Mesenchymal stem cell (in vitro differentiated cells and primary cell): ENCODE data around the gene VSX2.

Experiments
- DNase-seq: peaks from one replicate; pipeline ENCODE4 v3.0.0-alpha.2; 2013
- H2AFZ ChIP-seq: one replicate; pipeline ENCODE4 v1.6.1; 2013; ENCODE audit warnings: low read depth, mild to moderate bottlenecking, control low read depth, inconsistent platforms, low read length, moderate library complexity
- H2AK5ac ChIP-seq: 2 replicates; pipeline ENCODE4 v1.6.1; 2013; ENCODE audit warnings: low read length, moderate library complexity, mild to moderate bottlenecking, inconsistent platforms; ENCODE audit not compliant: severe bottlenecking
- H2BK120ac ChIP-seq: one replicate; pipeline ENCODE4 v1.6.1; 2013; ENCODE audit warnings: low read depth, mild to moderate bottlenecking, inconsistent platforms, low read length, moderate library complexity
- H2BK12ac ChIP-seq, 2 experiments: one replicate each; pipeline ENCODE4 v1.6.1; 2013; ENCODE audit warnings: inconsistent platforms in 2 of 2, low read length in 2 of 2, mild to moderate bottlenecking in 2 of 2, moderate library complexity in 2 of 2, control low read depth in 1 of 2
- H2BK15ac ChIP-seq: one replicate; pipeline ENCODE4 v1.6.1; 2013; ENCODE audit warnings: mild to moderate bottlenecking, low read depth, inconsistent platforms; ENCODE audit not compliant: poor library complexity, severe bottlenecking
- H2BK5ac ChIP-seq: 2 replicates; pipeline ENCODE4 v1.6.1; 2013; ENCODE audit warnings: low read depth, mild to moderate bottlenecking, low read length, control low read depth, inconsistent platforms; ENCODE audit not compliant: poor library complexity, severe bottlenecking
- H3K14ac ChIP-seq, 2 experiments: one replicate each; pipeline ENCODE4 v1.6.1; 2013; ENCODE audit warnings: inconsistent platforms in 2 of 2, low read length in 2 of 2, control low read depth in 1 of 2, mild to moderate bottlenecking in 1 of 2, moderate library complexity in 1 of 2
- H3K18ac ChIP-seq, 2 experiments: one replicate each; pipeline ENCODE4 v1.6.1; 2013; ENCODE audit warnings: inconsistent platforms in 2 of 2, low read length in 2 of 2, control low read depth in 1 of 2, low read depth in 1 of 2, mild to moderate bottlenecking in 1 of 2
- H3K23ac ChIP-seq, 2 experiments: one replicate each; pipeline ENCODE4 v1.6.1; 2013; ENCODE audit warnings: inconsistent platforms in 2 of 2, low read length in 2 of 2, mild to moderate bottlenecking in 2 of 2, moderate library complexity in 2 of 2, control low read depth in 1 of 2
- H3K27ac ChIP-seq: 2 replicates; pipeline ENCODE4 v1.5.1; 2013; ENCODE audit warnings: mild to moderate bottlenecking, moderate library complexity, low read length, control low read depth, inconsistent platforms; ENCODE audit not compliant: poor library complexity, severe bottlenecking
- H3K27me3 ChIP-seq, 2 experiments: 2 replicates each; pipeline versions ENCODE4 v1.6.1 to v1.7.0; 2013; ENCODE audit warnings: low read length in 2 of 2, mild to moderate bottlenecking in 2 of 2, moderate library complexity in 2 of 2, control low read depth in 1 of 2, inconsistent platforms in 1 of 2; ENCODE audit not compliant: control insufficient read depth in 1 of 2, insufficient read depth in 1 of 2
- H3K36me3 ChIP-seq, 2 experiments: 2 replicates each; pipeline versions ENCODE4 v1.6.1 to v1.7.0; 2013; ENCODE audit warnings: low read length in 2 of 2, control low read depth in 1 of 2, inconsistent platforms in 1 of 2, low read depth in 1 of 2, mild to moderate bottlenecking in 1 of 2; ENCODE audit not compliant: insufficient read depth in 2 of 2, control insufficient read depth in 1 of 2
- H3K4ac ChIP-seq, 2 experiments: one replicate each; pipeline ENCODE4 v1.6.1; 2013; ENCODE audit warnings: inconsistent platforms in 2 of 2, low read length in 2 of 2, mild to moderate bottlenecking in 2 of 2, moderate library complexity in 2 of 2, control low read depth in 1 of 2, low read depth in 1 of 2
- H3K4me1 ChIP-seq: 2 replicates; pipeline ENCODE4 v1.6.1; 2013; ENCODE audit warnings: low read depth, low read length, control low read depth; ENCODE audit not compliant: control insufficient read depth, insufficient read depth
- H3K4me2 ChIP-seq: 2 replicates; pipeline ENCODE4 v1.6.1; 2013; ENCODE audit warnings: low read length, mild to moderate bottlenecking, inconsistent platforms; ENCODE audit not compliant: poor library complexity, severe bottlenecking
- H3K4me3 ChIP-seq, 2 experiments: 2 replicates each; pipeline versions ENCODE4 v1.5.1 to v1.7.0; 2013; ENCODE audit warnings: low read length in 2 of 2, mild to moderate bottlenecking in 2 of 2, control low read depth in 1 of 2, low read depth in 1 of 2; ENCODE audit not compliant: insufficient read depth in 1 of 2
- H3K79me1 ChIP-seq: replicated peaks from 2 replicates; pipeline ENCODE4 v1.6.1; 2013; ENCODE audit warnings: mild to moderate bottlenecking, control low read depth, low read length, inconsistent platforms; ENCODE audit not compliant: poor library complexity, severe bottlenecking
- H3K9ac ChIP-seq: 2 replicates; pipeline ENCODE4 v1.7.0; 2013; ENCODE audit warnings: mild to moderate bottlenecking, low read length, moderate library complexity
- H3K9me3 ChIP-seq: 2 replicates; pipeline ENCODE4 v1.7.0; 2013; ENCODE audit warnings: mild to moderate bottlenecking, low read length; ENCODE audit not compliant: control insufficient read depth
- H4K8ac ChIP-seq: one replicate; pipeline ENCODE4 v1.6.1; 2013; ENCODE audit warnings: inconsistent platforms, mild to moderate bottlenecking, low read length, moderate library complexity
- H4K91ac ChIP-seq: one replicate; pipeline ENCODE4 v1.6.1; 2013; ENCODE audit warnings: mild to moderate bottlenecking, low read length, inconsistent platforms
- WGBS: methylation state at CpG from one replicate; pipeline ENCODE4 v1.1.7; 2013; ENCODE audit warnings: mixed read lengths; 5-methylcytosine and 5-hydroxymethylcytosine counted together

The VSX2 gene

GRCh38 chr14:74257941-74258763 is 18.9 kb downstream of the VSX2 start:
- no peak overlapping the region for H2AFZ ChIP-seq
- H4K91ac ChIP-seq, result no peak overlapping the region
- no peak for DNase-seq
- no peak overlapping the region for H2AK5ac ChIP-seq
- H2BK12ac ChIP-seq, result no peak overlapping the region
- 7% methylated on average over 41 of the region's 56 CpGs for WGBS
- H3K36me3 ChIP-seq, result no peaks in the 10 kb centered on the region
- H2BK120ac ChIP-seq, result no peak overlapping the region
- H3K4me1 ChIP-seq, result peaks cover 14% of the 10 kb centered on the region
- no peak overlapping the region for H3K4ac ChIP-seq
- H3K4me2 ChIP-seq, result peak overlapping the region; percentile 100
- H3K9me3 ChIP-seq, result no peaks in the 10 kb centered on the region
- H3K27ac ChIP-seq, result no peak overlapping the region
- peaks cover 27 to 41% of the 10 kb centered on the region in 2 experiments for H3K27me3 ChIP-seq
- H3K14ac ChIP-seq, result no peak overlapping the region
- peak overlapping the region; percentile 56 for H4K8ac ChIP-seq
- no peaks in the 10 kb centered on the region for H3K79me1 ChIP-seq
- H3K23ac ChIP-seq, result peak overlapping the region in 1 of 2 experiments; percentile 50
- no peak overlapping the region for H2BK15ac ChIP-seq
- H3K18ac ChIP-seq, result no peak overlapping the region
- peak overlapping the region; percentile 75 for H3K9ac ChIP-seq
- peak overlapping the region; percentile 57 to 78 for H3K4me3 ChIP-seq
- H2BK5ac ChIP-seq, result no peak overlapping the region

- Histone ChIP-seq H2AFZ (no peak overlapping the region), H2BK120ac (no peak overlapping the region), H3K4me1 (peaks cover 14% of the 10 kb centered on the region), H3K14ac (no peak overlapping the region), H3K27me3 (peaks cover 27 to 46% of the 10 kb centered on the region in 2 experiments), H2AK5ac (no peak overlapping the region), H3K4me2 (no peak overlapping the region), H2BK12ac (no peak overlapping the region), H3K9me3 (no peaks in the 10 kb centered on the region), H3K4me3 (peak overlapping the region in 1 of 2 experiments; percentile 78), H4K91ac (peak overlapping the region; percentile 43), H3K18ac (no peak overlapping the region), H2BK15ac (no peak overlapping the region), H2BK5ac (no peak overlapping the region), H3K27ac (no peak overlapping the region), H3K23ac (peak overlapping the region in 1 of 2 experiments; percentile 50), H3K4ac (no peak overlapping the region), H3K9ac (peak overlapping the region; percentile 75), H3K36me3 (no peaks in the 10 kb centered on the region), H4K8ac (no peak overlapping the region), H3K79me1 (no peaks in the 10 kb centered on the region)
- WGBS, result 88% methylated on average over 1 of the region's 3 CpGs
- DNase-seq, result no peak
Measured at GRCh38 chr14:74258764-74259035, 19.5 kb downstream of the VSX2 start.

GRCh38 chr14:74259513-74259912 is 20.3 kb downstream of the VSX2 start:
- no peaks in the 10 kb centered on the region for H3K79me1 ChIP-seq
- H2BK120ac ChIP-seq, result no peak overlapping the region
- no peak overlapping the region for H2BK5ac ChIP-seq
- no peak overlapping the region for H2AFZ ChIP-seq
- H4K8ac ChIP-seq, result no peak overlapping the region
- H3K4me3 ChIP-seq, result no peak overlapping the region
- no peak overlapping the region for H2AK5ac ChIP-seq
- no peak overlapping the region for H3K9ac ChIP-seq
- H3K14ac ChIP-seq, result no peak overlapping the region
- H3K4me1 ChIP-seq, result peaks cover 14% of the 10 kb centered on the region
- no peaks in the 10 kb centered on the region for H3K9me3 ChIP-seq
- no peak overlapping the region for H3K27ac ChIP-seq
- no peak overlapping the region for H3K23ac ChIP-seq
- no peak overlapping the region for H2BK15ac ChIP-seq
- peaks cover 23 to 46% of the 10 kb centered on the region in 2 experiments for H3K27me3 ChIP-seq
- no peak overlapping the region for H3K4me2 ChIP-seq
- H2BK12ac ChIP-seq, result no peak overlapping the region
- 97% methylated on average over 12 of the region's 12 CpGs for WGBS
- H4K91ac ChIP-seq, result no peak overlapping the region
- no peaks in the 10 kb centered on the region for H3K36me3 ChIP-seq
- H3K18ac ChIP-seq, result no peak overlapping the region
- DNase-seq, result no peak
- no peak overlapping the region for H3K4ac ChIP-seq

GRCh38 chr14:74260525-74261233 is 21.4 kb downstream of the VSX2 start:
- Histone ChIP-seq H2BK120ac (no peak overlapping the region), H2BK15ac (no peak overlapping the region), H4K8ac (no peak overlapping the region), H3K36me3 (no peaks in the 10 kb centered on the region), H3K4me2 (no peak overlapping the region), H2AK5ac (no peak overlapping the region), H4K91ac (no peak overlapping the region), H3K18ac (no peak overlapping the region), H2BK5ac (no peak overlapping the region), H3K14ac (no peak overlapping the region), H3K27ac (no peak overlapping the region), H2BK12ac (no peak overlapping the region), H3K4ac (no peak overlapping the region), H3K23ac (no peak overlapping the region), H3K9ac (no peak overlapping the region), H3K9me3 (no peaks in the 10 kb centered on the region), H3K4me1 (peaks cover 14% of the 10 kb centered on the region), H2AFZ (no peak overlapping the region), H3K79me1 (no peaks in the 10 kb centered on the region), H3K27me3 (peaks cover 20 to 43% of the 10 kb centered on the region in 2 experiments), H3K4me3 (no peak overlapping the region)
- DNase-seq, result no peak
- WGBS, result 94% methylated on average over 29 of the region's 29 CpGs
